Panc1 (cell line): ENCODE results near the gene S100A12.

Experiments used
- POLR2AphosphoS5 ChIP-seq: IDR thresholded peaks from 2 replicates; pipeline ENCODE4 v1.6.1; 2012; ENCODE audit warnings: mild to moderate bottlenecking, low read depth, low read length, moderate library complexity
- TF ChIP-seq, protein P1 (sequence below): fragments of 450-650 bp; IDR thresholded peaks from 2 replicates; pipeline ENCODE4 v1.5.1; 2017; ENCODE audit warnings: mild to moderate bottlenecking

DNA sequence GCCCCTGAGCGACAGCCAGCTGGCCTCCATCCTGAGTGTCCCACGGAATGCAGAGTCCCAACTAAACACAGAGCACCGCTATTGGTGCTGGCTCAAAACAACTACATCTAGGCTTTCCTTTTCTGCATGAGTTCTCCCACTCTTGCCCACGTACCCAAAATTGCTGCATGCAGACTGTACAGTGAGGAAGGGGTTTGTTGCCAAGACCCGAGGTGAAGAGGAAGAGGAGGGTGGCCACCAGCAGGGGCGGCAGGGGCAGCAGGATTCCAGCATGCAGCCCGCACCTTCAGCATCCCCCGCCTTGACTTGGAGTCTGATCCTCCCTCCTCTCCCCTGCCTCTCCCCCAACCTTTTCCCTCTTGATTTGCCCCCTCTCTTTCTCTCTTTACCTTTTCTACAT lies 9.7 kb downstream of the S100A12 start:
- TF ChIP-seq, protein P1, sequence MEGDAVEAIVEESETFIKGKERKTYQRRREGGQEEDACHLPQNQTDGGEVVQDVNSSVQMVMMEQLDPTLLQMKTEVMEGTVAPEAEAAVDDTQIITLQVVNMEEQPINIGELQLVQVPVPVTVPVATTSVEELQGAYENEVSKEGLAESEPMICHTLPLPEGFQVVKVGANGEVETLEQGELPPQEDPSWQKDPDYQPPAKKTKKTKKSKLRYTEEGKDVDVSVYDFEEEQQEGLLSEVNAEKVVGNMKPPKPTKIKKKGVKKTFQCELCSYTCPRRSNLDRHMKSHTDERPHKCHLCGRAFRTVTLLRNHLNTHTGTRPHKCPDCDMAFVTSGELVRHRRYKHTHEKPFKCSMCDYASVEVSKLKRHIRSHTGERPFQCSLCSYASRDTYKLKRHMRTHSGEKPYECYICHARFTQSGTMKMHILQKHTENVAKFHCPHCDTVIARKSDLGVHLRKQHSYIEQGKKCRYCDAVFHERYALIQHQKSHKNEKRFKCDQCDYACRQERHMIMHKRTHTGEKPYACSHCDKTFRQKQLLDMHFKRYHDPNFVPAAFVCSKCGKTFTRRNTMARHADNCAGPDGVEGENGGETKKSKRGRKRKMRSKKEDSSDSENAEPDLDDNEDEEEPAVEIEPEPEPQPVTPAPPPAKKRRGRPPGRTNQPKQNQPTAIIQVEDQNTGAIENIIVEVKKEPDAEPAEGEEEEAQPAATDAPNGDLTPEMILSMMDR, result no peak
- no peak for TF ChIP-seq POLR2AphosphoS5
